RWPE2 (cell line): ENCODE data around the gene HPDL.

Source experiments
- ATAC-seq: fragments of 200-7000 bp; cut with Tn5 transposase; 3 replicates; pipeline ENCODE4 v1.9.1; 2021; ENCODE audit warnings: low read depth
- DNase-seq: peaks from one replicate; pipeline ENCODE4 v3.0.0-alpha.2; 2020; ENCODE audit warnings: low spot score
- H3K27ac ChIP-seq: fragments of 450-650 bp; 2 replicates; pipeline ENCODE4 v1.5.1; 2017; ENCODE audit warnings: mild to moderate bottlenecking; ENCODE audit not compliant: poor library complexity, severe bottlenecking
- H3K27me3 ChIP-seq: fragments of 250-450 bp; sonication (Bioruptor Pico); 2 replicates; pipeline ENCODE4 v1.5.1; 2021; ENCODE audit warnings: mild to moderate bottlenecking, moderate library complexity; ENCODE audit not compliant: insufficient read depth, poor library complexity, severe bottlenecking
- H3K36me3 ChIP-seq: fragments of 250-450 bp; sonication (Bioruptor Pico); 2 replicates; pipeline ENCODE4 v1.5.1; 2020; ENCODE audit warnings: low read depth, mild to moderate bottlenecking, moderate library complexity
- H3K4me1 ChIP-seq: fragments of 250-450 bp; sonication (Bioruptor Pico); 2 replicates; pipeline ENCODE4 v1.5.1; 2021; ENCODE audit warnings: mild to moderate bottlenecking, moderate library complexity; ENCODE audit not compliant: insufficient read depth, poor library complexity, severe bottlenecking
- H3K4me3 ChIP-seq: fragments of 250-450 bp; sonication (Bioruptor Pico); 2 replicates; pipeline ENCODE4 v1.5.1; 2021; ENCODE audit warnings: mild to moderate bottlenecking, moderate library complexity; ENCODE audit not compliant: severe bottlenecking
- H3K9me3 ChIP-seq: fragments of 250-450 bp; sonication (Bioruptor Pico); 2 replicates; pipeline ENCODE4 v1.5.1; 2021; ENCODE audit warnings: mild to moderate bottlenecking, moderate library complexity; ENCODE audit not compliant: severe bottlenecking
- CTCF ChIP-seq: fragments of 450-650 bp; IDR thresholded peaks from one replicate; pipeline ENCODE4 v1.5.1; 2017; ENCODE audit warnings: mild to moderate bottlenecking, moderate library complexity; ENCODE audit not compliant: poor library complexity, severe bottlenecking

HPDL gene

DNA sequence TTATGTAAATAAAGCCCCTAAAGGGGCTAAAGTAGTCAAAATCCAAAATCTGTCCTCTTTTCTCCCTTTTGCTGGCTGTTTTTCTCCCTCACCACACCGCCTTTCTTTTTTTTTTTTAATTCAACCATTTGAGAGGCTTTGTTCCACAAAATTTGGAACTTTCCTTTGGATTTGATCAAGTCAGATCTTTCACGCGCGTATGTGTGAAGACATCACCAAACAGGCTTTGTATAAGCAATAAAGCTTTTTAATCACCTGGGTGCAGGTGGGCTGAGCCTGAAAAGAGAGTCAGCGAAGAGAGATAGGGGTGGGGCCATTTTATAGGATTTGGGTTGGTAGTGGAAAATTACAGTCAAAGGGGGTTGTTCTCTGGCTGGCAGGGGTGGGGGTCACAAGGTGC is 5.3 kb upstream of the HPDL start:
- Histone ChIP-seq H3K27me3 (no peaks in the 10 kb centered on the region), H3K9me3 (no peaks in the 10 kb centered on the region), H3K36me3 (no peaks in the 10 kb centered on the region), H3K4me3 (no peak overlapping the region), H3K27ac (no peak overlapping the region), H3K4me1 (no peaks in the 10 kb centered on the region)
- ATAC-seq: no peak
- TF ChIP-seq CTCF: no peak
- DNase-seq: no peak

- DNase-seq: no peak
- Histone ChIP-seq H3K9me3 (no peaks in the 10 kb centered on the region), H3K4me3 (no peak overlapping the region), H3K27ac (no peak overlapping the region), H3K36me3 (no peaks in the 10 kb centered on the region), H3K4me1 (no peaks in the 10 kb centered on the region), H3K27me3 (no peaks in the 10 kb centered on the region)
- no peak for ATAC-seq
- no peak for TF ChIP-seq CTCF
These were observed 4.1 kb upstream of the HPDL start for GRCh38 chr1:45322486-45323040.

DNA sequence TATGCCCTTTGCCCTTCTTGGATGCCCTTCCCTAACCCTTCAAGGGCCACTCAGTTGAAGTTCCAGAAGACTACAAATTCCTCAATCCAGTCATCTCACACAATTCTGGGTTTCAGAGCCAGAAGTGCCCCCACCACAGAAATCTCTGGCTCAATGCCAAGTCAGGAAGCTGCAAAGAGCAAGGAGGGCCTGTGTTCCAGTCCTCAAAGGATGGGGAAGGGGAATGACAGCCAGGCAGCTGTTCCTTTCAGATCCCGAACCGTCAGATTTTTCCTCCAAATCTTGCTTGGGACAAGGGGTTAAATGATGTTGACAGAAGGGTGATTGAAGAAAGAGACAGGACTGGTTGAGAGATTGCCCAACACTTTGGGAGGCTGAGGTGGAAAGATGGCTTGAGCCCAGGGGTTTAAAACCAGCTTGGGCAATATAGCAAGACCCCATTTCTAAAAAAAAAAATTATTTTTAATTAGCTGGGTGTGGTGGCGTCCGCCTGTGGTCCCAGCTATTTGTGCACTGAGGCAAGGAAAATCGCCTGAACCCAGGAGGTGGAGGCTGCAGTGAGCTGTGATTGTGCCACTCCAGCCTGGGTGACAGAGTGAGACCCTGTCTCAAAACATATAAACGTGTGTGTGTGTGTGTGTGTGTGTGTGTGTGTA is 716 bp upstream of the HPDL start:
- ATAC-seq (no peak), DNase-seq (no peak)
- TF ChIP-seq CTCF: no peak
- H3K27me3 ChIP-seq: no peaks in the 10 kb centered on the region
- no peak overlapping the region for H3K27ac ChIP-seq
- no peaks in the 10 kb centered on the region for H3K9me3 ChIP-seq
- no peak overlapping the region for H3K4me3 ChIP-seq
- peaks cover 8% of the 10 kb centered on the region for H3K4me1 ChIP-seq
- peaks cover 3% of the 10 kb centered on the region for H3K36me3 ChIP-seq

- Histone ChIP-seq H3K9me3 (no peaks in the 10 kb centered on the region), H3K27ac (no peak overlapping the region), H3K4me3 (no peak overlapping the region), H3K36me3 (peaks cover 7% of the 10 kb centered on the region), H3K27me3 (no peaks in the 10 kb centered on the region), H3K4me1 (peaks cover 8% of the 10 kb centered on the region)
- TF ChIP-seq CTCF: no peak
- DNase-seq (no peak), ATAC-seq (no peak)
These were observed 1.2 kb downstream of the HPDL start for GRCh38 chr1:45327644-45328515.

DNA sequence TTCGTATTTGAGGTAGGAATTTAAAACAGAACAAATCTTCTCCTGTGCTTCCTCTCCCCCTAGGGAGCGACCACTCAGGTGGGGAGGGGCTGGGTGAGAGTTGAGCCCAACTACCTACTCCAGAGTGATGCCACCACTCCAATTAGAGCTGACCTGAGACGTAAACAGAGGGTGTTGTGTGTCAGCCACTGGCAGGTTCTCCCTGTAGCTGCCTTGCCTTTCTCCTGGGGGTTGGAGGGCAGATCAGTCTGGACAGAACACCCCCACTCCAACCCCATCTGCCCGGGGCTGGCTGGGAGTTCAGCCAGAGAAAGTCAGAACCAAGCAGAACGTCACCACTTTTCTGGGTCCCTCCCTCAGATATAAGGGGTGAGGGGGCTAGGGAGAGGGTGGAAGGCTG is 2.0 kb downstream of the HPDL start:
- H3K36me3 ChIP-seq: peaks cover 13% of the 10 kb centered on the region
- no peak for DNase-seq
- ATAC-seq: no peak
- no peaks in the 10 kb centered on the region for H3K27me3 ChIP-seq
- no peak for TF ChIP-seq CTCF
- no peak overlapping the region for H3K4me3 ChIP-seq
- H3K27ac ChIP-seq: peak overlapping the region; percentile 17
- H3K9me3 ChIP-seq: no peaks in the 10 kb centered on the region
- peaks cover 8% of the 10 kb centered on the region for H3K4me1 ChIP-seq
